ENCODE data around the gene EPS8L2. TPM values are rescaled to one million over a fixed set of nuclear protein-coding genes. Genes with fewer than 3 reads are reported as not detected.

Gene EPS8L2
- total RNA-seq, 1 donor: 47.9 TPM

- H3K4me3 ChIP-seq (ENCODE audit: low read depth, low read length): no peak overlapping the region
- no peak for TF ChIP-seq CTCF (IDR thresholded peaks at IDR 0.05; ENCODE audit: insufficient read depth, low read length)
- no peak for DNase-seq (ENCODE audit: low read depth)
Observed at GRCh38 chr11:721247-721740, 15.3 kb downstream of the EPS8L2 start.

DNA sequence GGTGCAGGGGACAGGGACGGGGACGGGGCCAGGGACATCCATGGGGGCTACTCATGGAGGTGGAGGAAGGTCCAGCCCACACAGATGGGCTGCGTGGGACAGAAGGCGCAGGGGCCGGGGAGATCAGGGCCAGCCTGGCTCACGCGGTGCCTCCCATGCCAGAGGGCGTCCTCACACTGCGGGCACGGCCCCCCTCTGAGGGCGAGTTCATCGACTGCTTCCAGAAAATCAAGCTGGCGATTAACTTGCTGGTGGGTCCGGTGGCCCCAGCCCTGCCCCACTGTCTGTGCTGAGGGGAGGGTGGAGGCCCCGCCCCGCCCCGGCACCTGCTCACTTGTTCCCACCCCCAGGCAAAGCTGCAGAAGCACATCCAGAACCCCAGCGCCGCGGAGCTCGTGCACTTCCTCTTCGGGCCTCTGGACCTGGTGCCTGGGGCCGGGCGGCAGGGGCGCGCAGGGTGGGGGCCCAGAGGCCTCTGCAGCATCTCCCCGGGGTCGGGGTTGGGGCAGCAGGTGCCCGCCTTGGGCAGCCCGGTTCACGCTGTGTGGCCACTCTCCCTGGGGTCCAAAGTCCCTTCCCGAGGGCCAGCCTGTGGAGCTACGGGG, 15.8 kb downstream of the EPS8L2 start:
- TF ChIP-seq CTCF (IDR thresholded peaks at IDR 0.05; ENCODE audit: insufficient read depth, low read length): no peak
- H3K4me3 ChIP-seq (ENCODE audit: low read depth, low read length): no peak overlapping the region
- no peak for DNase-seq (ENCODE audit: low read depth)

- TF ChIP-seq CTCF (IDR thresholded peaks at IDR 0.05; ENCODE audit: insufficient read depth, low read length): no peak
- no peak for DNase-seq (ENCODE audit: low read depth)
- no peak overlapping the region for H3K4me3 ChIP-seq (ENCODE audit: low read depth, low read length)
Observed at GRCh38 chr11:722346-722811, 16.3 kb downstream of the EPS8L2 start.

DNA sequence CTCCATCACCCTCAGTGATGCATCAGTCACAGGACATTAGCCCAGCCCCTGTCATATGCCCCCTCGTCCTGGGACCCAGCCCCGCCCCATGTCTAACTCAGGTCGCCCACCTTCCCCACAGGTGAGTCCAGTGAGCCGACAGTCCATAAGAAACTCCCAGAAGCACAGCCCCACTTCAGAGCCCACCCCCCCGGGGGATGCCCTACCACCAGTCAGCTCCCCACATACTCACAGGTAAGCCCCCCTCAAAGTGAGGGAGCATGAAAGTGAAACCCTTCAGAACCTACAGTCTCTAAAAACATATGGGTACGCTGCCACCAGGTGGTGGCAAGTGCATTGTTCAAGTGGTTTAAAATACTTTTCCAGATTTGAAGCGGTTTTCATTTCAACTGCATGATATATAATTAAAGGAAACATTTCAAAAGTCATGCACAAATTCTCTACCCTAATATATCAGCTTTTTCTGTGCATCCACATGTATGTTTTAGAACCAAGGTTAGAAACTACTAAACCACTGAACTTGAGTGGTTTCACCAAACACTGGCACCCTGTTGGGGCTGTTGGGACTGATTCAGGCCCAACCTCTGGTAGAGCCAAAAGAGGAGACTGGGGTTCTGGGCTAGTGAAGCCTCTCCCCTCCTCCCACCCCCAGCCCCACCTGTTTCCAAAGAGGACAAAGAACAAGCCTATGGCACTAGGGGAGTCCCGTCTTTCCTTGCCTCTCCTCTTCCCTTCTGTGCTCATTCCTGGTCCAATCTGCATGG, 17.3 kb downstream of the EPS8L2 start:
- peak; percentile 47 for TF ChIP-seq CTCF (IDR thresholded peaks at IDR 0.05; ENCODE audit: insufficient read depth, low read length)
- peak; percentile 67 for DNase-seq (ENCODE audit: low read depth)

DNA sequence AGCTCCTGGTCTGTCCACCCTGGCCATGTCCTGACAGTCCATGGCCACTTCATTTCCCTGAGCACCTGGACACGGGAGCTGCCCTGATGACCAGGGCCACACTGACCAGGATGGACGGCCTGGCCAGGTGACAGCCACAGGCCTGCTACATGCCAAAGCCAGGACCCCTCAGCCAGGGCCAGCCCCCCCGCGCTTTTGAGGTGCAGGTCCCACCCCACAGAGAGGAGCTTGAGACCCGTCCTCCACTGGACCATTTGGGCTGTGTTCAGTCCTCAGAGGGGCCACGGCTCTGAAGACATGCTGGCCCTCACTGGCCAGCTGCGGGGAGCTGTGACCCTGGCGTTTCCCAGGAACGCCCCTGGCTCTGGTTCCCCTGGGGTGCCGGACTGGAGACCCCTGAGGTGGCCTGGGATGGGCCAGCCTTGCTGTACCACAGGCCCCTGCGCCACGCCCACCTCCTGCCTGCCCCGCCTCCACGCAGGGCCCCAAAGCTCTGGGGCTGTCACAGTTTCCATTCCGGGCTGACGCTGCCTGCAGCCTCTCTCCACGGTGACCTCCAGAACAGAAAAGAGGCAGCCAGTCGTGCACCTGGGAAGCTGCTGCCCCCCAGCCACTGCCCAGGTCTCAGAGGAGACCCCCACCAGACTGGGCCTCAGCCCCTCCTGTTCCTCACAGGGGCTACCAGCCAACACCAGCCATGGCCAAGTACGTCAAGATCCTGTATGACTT, 18.2 kb downstream of the EPS8L2 start:
- no peak overlapping the region for H3K4me3 ChIP-seq (ENCODE audit: low read depth, low read length)
- no peak for DNase-seq (ENCODE audit: low read depth)
- TF ChIP-seq CTCF (IDR thresholded peaks at IDR 0.05; ENCODE audit: insufficient read depth, low read length): no peak

More for the DNA sequence above, 17.3 kb downstream of the EPS8L2 start:
- H3K4me3 ChIP-seq (ENCODE audit: low read depth, low read length): no peak overlapping the region

DNA sequence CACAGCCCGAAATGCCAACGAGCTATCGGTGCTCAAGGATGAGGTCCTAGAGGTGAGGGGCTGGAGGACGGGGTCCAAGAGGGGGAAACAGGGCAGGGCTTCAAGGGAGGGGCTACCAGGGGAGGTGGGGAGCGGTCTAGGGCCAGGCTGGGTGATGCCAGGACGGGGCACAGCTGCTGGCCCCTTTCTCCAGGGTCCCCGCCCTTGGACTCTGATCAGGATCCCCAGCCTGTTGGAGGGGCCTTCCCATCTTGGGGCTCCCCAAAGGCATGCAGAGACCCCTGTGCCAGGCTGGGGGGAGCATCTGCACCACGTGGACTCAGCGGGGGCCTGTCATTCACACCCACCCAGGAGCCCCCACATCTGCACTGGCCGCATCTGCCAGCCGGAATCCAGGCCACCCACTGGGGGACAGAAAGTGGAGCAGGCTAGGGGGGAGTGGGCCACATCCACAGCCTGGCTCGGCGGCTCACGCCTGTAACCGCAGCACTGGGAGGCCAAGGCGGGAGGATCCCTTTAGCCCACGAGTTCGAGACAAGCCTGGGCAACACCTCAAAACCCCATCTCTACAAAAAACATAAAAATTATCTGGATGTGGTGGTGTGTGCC, 18.9 kb downstream of the EPS8L2 start:
- DNase-seq (ENCODE audit: low read depth): no peak
- TF ChIP-seq CTCF (IDR thresholded peaks at IDR 0.05; ENCODE audit: insufficient read depth, low read length): no peak
- H3K4me3 ChIP-seq (ENCODE audit: low read depth, low read length): no peak overlapping the region

Measured in fibroblast of the aortic adventitia (primary cell).